Suprapubic skin (tissue), 2 donors: ENCODE results near the gene GMPPA.

Experiments used
- EP300 ChIP-seq: sonication (generic); formaldehyde crosslinking; IDR thresholded peaks from one replicate; pipeline ENCODE4 v1.6.1; 2017; ENCODE audit warnings: antibody characterized with exemption
- POLR2A ChIP-seq, 2 donors: fragments of 450-650 bp; IDR thresholded peaks; one replicate each; pipeline ENCODE4 v1.6.1; 2017; ENCODE audit warnings: antibody characterized with exemption in 2 of 2, mild to moderate bottlenecking in 2 of 2, moderate library complexity in 2 of 2

DNA sequence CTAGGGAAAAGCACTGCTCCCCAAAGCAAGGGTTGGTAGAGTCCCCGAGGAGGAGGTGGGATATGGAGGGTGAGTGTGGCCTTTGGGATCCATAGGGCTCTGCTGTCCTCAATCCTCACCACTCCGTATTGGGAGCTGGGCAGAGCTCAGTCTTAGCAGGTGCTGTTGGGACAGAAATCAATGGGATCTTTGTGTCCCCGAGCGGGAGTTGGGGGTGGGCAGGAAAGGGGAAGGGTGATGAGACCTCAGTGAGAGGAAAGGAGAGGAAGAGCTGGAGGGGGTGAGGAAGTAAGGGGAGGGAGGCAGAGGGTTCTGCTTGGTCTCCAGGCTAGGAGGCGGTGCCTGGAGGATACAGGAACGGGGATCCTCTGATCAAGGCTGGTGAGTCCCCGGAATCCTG lies 18.2 kb downstream of the GMPPA start:
- no peak for TF ChIP-seq EP300
- no peak for TF ChIP-seq POLR2A (IDR thresholded peaks at IDR 0.05)
